NB4 (cell line): Measurements from ENCODE around the gene NKAIN4.

Experiments
- DNase-seq: peaks from one replicate; pipeline ENCODE4 v3.0.0; 2010; ENCODE audit warnings: low read depth
- H3K4me3 ChIP-seq: one replicate; pipeline ENCODE4 v1.5.1; 2011; ENCODE audit warnings: mild to moderate bottlenecking, low read depth, low read length, moderate library complexity
- MAX ChIP-seq: IDR thresholded peaks from 2 replicates; pipeline ENCODE4 v1.6.1; 2011; ENCODE audit warnings: low read depth, low read length
- MYC ChIP-seq: IDR thresholded peaks from 2 replicates; pipeline ENCODE4 v1.6.1; 2011; ENCODE audit warnings: low read depth, low read length
- POLR2A ChIP-seq: IDR thresholded peaks from 2 replicates; pipeline ENCODE4 v1.6.1; 2011; ENCODE audit warnings: mild to moderate bottlenecking; ENCODE audit not compliant: insufficient read length; ENCODE audit errors: extremely low read depth
- TF ChIP-seq, protein P1 (sequence below): IDR thresholded peaks from one replicate; pipeline ENCODE4 v1.5.1; 2012; ENCODE audit warnings: low read depth, low read length

Gene NKAIN4

DNA sequence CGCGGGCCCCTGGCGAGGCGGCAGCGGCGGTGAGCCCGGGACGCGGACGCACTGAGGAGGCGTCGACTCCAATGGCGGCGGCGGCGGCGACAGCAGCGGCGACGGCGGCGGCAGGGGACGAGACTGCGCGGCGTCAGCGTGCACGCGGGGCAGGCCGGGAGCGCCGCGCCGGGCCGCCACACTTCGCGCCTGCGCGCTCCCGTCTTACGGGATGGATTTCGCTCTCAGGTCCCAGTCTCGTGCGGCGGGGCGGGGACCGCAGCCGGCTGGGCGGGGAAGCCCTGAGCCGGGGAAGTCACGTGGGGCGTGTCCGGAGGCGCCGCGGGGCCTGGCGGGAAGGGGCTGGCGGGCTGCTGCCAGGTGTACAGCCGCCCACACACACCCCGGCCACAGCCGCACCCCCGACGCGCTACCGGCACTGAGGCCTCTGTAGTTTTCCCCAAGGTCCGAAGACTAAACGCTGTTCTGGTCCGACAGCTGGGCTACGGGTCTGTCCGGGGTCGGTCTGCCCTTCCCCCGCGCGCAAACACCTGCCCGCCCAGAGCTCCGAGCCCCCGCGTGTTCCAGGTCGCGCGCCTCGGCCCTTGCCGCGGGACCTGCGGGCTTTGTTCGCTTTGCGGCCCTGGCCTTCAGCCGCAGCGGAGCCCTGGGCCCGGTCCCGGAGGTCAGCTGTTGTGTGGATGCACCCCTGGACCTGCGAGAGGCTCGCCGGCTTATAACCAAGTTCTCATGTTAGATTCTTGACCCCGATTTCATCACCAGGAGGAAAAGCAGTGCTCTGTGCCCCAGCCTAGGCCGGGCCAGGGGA, 38.0 kb downstream of the NKAIN4 start, which contains the start of gene YTHDF1:
Gene YTHDF1, minus strand, starts transcription at position 91 of the 808 bp plus-strand sequence. CDS start 239 bp downstream, outside the sequence.
- TF ChIP-seq POLR2A: peak; percentile 61
- peak; percentile 87 for TF ChIP-seq MYC
- TF ChIP-seq, protein P1, sequence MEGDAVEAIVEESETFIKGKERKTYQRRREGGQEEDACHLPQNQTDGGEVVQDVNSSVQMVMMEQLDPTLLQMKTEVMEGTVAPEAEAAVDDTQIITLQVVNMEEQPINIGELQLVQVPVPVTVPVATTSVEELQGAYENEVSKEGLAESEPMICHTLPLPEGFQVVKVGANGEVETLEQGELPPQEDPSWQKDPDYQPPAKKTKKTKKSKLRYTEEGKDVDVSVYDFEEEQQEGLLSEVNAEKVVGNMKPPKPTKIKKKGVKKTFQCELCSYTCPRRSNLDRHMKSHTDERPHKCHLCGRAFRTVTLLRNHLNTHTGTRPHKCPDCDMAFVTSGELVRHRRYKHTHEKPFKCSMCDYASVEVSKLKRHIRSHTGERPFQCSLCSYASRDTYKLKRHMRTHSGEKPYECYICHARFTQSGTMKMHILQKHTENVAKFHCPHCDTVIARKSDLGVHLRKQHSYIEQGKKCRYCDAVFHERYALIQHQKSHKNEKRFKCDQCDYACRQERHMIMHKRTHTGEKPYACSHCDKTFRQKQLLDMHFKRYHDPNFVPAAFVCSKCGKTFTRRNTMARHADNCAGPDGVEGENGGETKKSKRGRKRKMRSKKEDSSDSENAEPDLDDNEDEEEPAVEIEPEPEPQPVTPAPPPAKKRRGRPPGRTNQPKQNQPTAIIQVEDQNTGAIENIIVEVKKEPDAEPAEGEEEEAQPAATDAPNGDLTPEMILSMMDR: no peak
- peak; percentile 98 for TF ChIP-seq MAX
- H3K4me3 ChIP-seq: peak within 1 kb of the TSS; percentile 80
- peak; percentile 97 for DNase-seq

- TF ChIP-seq, protein P1: peak; percentile 58
- TF ChIP-seq MYC (peak; percentile 21; the same call in 1 of the 2 replicates), POLR2A (no peak), MAX (no peak)
- peak overlapping the region; percentile 80 for H3K4me3 ChIP-seq
- DNase-seq: peak; percentile 67
Measured at GRCh38 chr20:63215101-63216040, 38.9 kb downstream of the NKAIN4 start.

GRCh38 chr20:63214514-63214913, 39.7 kb downstream of the NKAIN4 start:
- H3K4me3 ChIP-seq: peak overlapping the region; percentile 80
- no peak for DNase-seq
- TF ChIP-seq, protein P1: no peak
- TF ChIP-seq POLR2A: no peak
- no peak for TF ChIP-seq MAX
- no peak for TF ChIP-seq MYC

GRCh38 chr20:63212792-63213191, 41.5 kb downstream of the NKAIN4 start:
- TF ChIP-seq MYC: no peak
- TF ChIP-seq POLR2A: no peak
- TF ChIP-seq, protein P1: no peak
- TF ChIP-seq MAX: no peak
- DNase-seq: no peak
- H3K4me3 ChIP-seq: no peak overlapping the region

GRCh38 chr20:63212393-63212730, 41.9 kb downstream of the NKAIN4 start:
- TF ChIP-seq POLR2A (no peak), MYC (no peak), MAX (no peak)
- TF ChIP-seq, protein P1: no peak
- no peak overlapping the region for H3K4me3 ChIP-seq
- DNase-seq: no peak
